VCaP (cell line): ENCODE results near the gene CASQ2.

Experiments used
- H3K27ac ChIP-seq: fragments of 450-650 bp; 2 replicates; pipeline ENCODE4 v1.5.1; 2017
- TF ChIP-seq, protein P1 (sequence below): fragments of 450-650 bp; conservative IDR thresholded peaks from 2 replicates; pipeline ENCODE4 v1.5.1; 2017; ENCODE audit warnings: mild to moderate bottlenecking, moderate library complexity

The CASQ2 gene

GRCh38 chr1:115706587-115707425, 61.7 kb downstream of the CASQ2 start:
- H3K27ac ChIP-seq, result no peak overlapping the region
- TF ChIP-seq, protein P1, sequence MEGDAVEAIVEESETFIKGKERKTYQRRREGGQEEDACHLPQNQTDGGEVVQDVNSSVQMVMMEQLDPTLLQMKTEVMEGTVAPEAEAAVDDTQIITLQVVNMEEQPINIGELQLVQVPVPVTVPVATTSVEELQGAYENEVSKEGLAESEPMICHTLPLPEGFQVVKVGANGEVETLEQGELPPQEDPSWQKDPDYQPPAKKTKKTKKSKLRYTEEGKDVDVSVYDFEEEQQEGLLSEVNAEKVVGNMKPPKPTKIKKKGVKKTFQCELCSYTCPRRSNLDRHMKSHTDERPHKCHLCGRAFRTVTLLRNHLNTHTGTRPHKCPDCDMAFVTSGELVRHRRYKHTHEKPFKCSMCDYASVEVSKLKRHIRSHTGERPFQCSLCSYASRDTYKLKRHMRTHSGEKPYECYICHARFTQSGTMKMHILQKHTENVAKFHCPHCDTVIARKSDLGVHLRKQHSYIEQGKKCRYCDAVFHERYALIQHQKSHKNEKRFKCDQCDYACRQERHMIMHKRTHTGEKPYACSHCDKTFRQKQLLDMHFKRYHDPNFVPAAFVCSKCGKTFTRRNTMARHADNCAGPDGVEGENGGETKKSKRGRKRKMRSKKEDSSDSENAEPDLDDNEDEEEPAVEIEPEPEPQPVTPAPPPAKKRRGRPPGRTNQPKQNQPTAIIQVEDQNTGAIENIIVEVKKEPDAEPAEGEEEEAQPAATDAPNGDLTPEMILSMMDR, result peak; percentile 76

DNA sequence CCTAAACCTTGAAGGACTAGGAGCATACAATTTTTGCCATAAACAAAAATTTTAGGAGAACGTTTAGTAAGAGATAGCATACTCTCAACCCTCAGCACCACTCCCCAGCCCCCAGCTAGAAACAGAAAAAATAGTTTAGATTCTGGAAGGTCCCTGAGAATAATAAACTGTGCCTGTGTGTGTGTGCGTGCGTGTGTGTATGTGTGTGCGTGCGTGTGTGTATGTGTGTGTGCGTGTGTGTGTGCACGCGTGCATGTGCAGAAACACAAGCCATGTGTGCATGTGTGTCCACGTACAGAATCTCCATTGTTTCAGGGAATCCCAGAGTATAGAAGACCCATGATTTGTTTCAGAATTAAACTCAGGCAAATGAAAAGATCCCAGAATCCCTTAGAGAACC, 62.6 kb downstream of the CASQ2 start:
- H3K27ac ChIP-seq, result no peak overlapping the region
- TF ChIP-seq, protein P1, result no peak

DNA sequence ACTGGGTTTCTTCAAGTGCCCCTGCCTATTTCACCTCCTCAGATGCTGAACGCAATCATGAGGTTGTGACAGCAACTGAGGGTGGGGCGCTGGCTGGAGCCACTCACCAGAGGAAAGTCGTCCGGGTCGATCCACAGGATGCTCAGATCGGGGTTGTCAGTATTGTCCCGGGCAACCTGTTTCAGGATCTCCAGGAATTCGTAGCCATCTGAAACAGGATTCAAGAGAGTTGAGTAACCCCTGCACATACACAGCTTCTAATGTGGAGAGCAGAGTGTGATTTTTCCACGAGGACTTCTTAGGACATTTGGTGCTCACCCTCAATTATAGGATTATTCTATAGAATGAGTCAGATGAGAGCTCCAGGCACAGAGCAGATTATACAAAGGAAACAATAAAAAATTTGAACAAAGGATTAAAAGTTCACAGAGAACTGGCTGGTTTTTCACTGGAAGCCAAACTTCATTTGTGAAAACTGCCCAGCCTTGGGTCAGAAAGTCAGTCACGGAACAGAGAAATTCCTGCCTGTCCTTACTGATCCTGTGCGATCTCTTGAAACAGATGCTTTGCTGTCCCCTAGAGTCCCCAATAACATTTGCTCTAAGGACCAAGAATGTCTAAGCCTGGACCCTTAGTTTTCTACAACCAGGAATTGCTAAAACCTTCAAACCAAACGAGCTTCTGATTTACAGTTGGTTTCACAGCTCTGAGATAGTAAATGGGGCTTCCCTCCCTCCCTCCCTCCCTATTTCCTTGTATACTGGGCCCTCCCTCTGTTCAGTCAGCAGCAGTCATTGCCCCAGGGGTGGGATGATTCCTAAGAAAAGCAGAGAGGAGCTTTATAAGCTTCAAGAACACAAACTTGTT, 63.2 kb downstream of the CASQ2 start:
- H3K27ac ChIP-seq, result no peak overlapping the region
- TF ChIP-seq, protein P1, result no peak

GRCh38 chr1:115702959-115703358, 65.6 kb downstream of the CASQ2 start:
- no peak overlapping the region for H3K27ac ChIP-seq
- TF ChIP-seq, protein P1, result no peak

DNA sequence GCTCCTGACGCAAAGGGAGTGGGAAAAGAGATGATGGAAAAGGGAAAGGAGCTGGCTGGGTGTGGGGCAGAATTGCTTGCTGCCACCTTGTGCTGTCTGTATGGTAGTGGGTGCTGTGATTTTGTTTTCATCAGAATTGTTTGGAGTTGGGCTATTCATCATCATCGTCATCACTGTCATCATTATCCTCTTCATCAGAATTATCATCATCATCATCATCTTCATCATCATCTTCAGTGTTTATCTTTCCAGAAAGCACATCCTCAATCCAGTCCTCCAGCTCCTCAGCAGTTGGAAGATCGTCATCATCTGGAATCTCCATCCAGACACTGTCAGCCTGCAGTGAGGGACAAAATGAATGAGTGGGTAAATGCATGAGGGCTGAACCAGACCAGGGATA, 67.4 kb downstream of the CASQ2 start:
- TF ChIP-seq, protein P1, result no peak

DNA sequence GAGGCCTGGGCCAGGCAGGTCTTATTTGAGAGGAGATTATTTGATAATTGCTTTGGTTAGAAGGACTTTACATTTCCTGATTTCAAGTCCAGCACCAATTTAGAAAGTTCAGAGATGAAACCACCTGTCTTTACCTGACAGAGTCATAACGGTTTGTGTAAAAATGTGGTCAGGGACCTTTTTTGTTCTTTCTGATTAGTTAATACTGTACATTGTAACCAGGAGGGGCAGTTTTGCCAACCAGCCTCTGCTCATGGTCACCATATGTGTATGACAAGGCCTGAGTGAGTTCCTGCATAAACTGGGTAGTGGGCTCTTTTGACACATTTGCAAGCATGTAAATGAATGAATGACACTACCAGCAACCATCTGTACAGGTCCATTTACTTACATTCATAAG, 70.9 kb downstream of the CASQ2 start:
- TF ChIP-seq, protein P1, result no peak
- H3K27ac ChIP-seq, result no peak overlapping the region

More for the DNA sequence above, 67.4 kb downstream of the CASQ2 start:
- H3K27ac ChIP-seq, result no peak overlapping the region

GRCh38 chr1:115694805-115695204, 73.7 kb downstream of the CASQ2 start:
- no peak overlapping the region for H3K27ac ChIP-seq
- TF ChIP-seq, protein P1, result no peak
